NK-92 (cell line): ENCODE data around the gene PGA5.
"Not testable (repeated sequence)": the region's sequence is repeated elsewhere in the genome, so short reads cannot be mapped to it uniquely, and the experiment has no call there.

Experiments used
- DNase-seq: peaks from one replicate; lab custom pipeline; 2025; ENCODE audit not compliant: unreplicated experiment; lab: John Stamatoyannopoulos, UW

PGA5 gene

GRCh38 chr11:61240875-61241274, at the start of gene PGA5:
Gene PGA5 (plus strand): TSS chr11:61241175. CDS start chr11:61241227, 52 bp downstream.
- DNase-seq, result not testable (repeated sequence)

GRCh38 chr11:61193596-61193995, 47.4 kb upstream of the PGA5 start:
- no peak for DNase-seq

- DNase-seq, result no peak
Observed at GRCh38 chr11:61194169-61194671, 46.8 kb upstream of the PGA5 start.

DNA sequence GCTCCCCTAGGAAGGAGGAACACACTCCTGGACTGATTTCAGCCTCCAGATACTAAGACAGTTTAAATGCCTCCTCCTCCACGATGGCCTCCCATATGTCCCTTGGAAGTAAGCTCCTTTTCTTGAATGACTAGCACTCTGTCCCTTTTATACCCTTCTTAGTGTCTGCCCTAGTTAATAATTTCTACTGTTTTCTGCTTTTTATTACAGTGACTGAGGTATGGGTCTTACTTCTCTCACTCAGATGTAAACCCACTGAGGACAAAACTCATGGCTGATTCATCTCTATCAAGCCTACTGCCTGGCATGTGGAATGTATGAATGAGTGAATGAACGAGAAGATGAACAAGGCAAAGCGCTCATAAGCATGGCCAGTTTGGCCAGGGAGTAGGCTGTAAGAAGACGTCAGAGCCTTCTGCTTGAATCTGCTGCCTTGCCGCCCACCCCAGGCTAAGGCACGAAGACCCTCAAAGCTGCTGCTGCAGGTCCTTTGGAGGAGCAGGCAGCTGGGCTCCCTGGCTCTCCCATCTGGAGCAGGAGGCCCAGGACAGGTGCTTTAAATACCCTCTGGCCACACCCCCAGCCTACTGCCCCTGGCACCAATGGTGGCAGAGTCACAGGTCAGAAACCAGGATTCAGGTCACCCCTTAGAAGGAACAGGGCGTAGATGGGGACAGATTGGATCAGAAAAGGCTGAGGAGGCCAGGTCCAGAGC, 45.8 kb upstream of the PGA5 start:
- no peak for DNase-seq

DNA sequence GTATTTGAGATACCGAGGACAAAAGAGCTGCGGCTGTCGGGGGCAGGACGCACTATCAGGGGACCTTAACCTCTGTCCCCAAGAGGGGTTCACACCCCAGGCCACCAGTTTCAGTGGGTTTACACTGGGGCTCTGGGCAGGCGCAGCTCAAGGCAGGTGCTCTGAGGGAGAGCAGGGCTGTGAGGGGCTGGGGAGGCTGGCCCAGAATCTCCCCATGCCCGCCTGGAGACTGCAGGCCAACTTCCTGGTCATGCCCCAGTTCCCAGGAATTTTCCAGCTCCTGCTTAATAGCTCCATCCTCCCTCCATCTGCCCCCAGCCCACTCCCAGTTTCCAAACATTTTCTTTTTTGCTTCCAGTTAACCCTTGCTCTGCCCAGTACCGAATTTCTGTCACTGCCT, 45.3 kb upstream of the PGA5 start:
- no peak for DNase-seq

DNA sequence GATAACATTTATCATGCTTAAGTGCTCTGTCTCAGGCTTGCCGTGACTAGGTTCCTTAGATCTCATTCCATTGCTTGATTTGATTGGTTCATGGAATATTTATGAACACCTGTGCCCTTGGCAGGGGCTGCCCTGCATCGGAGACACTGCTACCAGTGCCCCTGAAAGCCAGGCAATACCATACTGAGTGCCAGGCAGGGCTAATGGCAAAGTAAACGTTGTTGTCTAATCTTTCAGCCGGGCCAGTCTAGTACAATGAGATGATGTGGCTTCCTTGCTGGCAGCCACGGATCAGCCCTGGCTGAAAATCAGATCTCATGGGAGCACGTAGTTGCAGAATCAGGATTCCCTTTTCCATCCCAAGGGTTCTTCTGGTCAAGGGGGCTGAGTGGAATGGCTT, 42.6 kb upstream of the PGA5 start:
- DNase-seq, result no peak

GRCh38 chr11:61198948-61199523, 41.9 kb upstream of the PGA5 start:
- DNase-seq, result no peak

DNA sequence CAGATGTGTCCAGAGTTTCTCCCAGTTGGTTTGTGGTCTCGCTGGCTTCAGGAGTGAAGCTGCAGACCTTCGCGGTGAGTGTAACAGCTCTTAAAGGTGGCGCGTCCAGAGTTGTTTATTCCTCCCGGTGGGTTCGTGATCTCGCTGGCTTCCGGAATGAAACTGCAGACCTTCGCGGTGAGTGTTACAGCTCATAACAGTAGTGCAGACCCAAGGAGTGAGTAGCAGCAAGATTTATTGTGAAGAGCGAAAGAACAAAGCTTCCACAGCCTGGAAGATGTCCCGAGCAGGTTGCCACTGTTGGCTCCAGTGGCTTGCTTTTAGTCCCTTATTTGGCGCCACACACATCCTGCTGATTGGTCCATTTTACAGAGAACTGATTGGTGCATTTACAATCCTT, 39.5 kb upstream of the PGA5 start:
- DNase-seq, result no peak

GRCh38 chr11:61202950-61203746, 37.8 kb upstream of the PGA5 start, which contains the start of gene PGA3:
Gene PGA3 (plus strand): TSS chr11:61203515. CDS start chr11:61203565, 50 bp downstream.
- not testable (repeated sequence) for DNase-seq

GRCh38 chr11:61203873-61204272, 37.1 kb upstream of the PGA5 start:
- DNase-seq, result not testable (repeated sequence)

GRCh38 chr11:61204502-61205059, 36.4 kb upstream of the PGA5 start:
- DNase-seq, result not testable (repeated sequence)

GRCh38 chr11:61207636-61208310, 33.2 kb upstream of the PGA5 start:
- not testable (repeated sequence) for DNase-seq

GRCh38 chr11:61210629-61211028, 30.3 kb upstream of the PGA5 start:
- not testable (repeated sequence) for DNase-seq

DNA sequence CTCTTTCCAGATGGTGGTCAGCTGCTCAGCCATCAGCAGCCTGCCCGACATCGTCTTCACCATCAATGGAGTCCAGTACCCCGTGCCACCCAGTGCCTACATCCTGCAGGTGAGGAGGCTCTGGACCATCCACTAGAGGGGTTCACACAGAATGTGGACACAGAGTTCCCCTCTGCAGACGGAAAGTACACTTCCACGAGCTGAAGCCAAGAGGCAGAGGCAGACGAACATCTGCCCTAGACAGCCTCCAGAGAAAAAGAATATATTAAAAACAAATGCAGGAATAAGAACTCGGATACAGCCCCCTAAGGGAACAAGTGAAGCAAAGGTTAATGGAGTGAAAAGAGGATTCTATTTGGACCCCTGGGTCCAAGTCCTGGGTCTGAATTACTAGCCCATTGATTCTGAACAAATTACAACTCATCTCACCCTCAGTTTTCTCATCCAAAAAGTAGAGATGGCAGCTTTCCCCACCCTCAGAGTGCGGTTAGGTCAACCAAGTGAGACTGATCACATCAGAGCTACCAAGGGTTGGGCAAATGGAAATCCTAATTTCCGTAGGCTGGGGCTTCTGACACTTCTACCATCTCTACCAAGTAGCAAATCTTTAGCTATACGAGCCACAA, 29.5 kb upstream of the PGA5 start:
- not testable (repeated sequence) for DNase-seq

DNA sequence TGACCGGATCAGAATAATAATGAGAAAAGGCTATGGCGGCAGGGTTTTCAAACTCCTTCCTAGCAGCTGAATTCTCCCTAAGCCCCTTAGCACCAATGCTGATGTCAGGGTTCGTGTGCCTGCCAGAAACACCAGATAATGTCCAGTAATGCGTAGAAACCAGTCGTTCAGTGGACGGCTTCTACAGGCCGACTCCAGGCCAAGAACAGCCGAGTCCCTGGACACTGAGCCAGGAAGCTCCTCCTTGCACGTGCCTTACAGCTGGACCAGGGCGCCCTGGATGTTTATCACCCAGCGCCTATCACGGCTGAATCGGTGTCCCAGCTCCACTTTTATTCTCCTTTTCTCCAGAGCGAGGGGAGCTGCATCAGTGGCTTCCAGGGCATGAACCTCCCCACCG, 28.8 kb upstream of the PGA5 start:
- DNase-seq, result not testable (repeated sequence)

- not testable (repeated sequence) for DNase-seq
Observed at GRCh38 chr11:61213711-61214324, 27.2 kb upstream of the PGA5 start.

DNA sequence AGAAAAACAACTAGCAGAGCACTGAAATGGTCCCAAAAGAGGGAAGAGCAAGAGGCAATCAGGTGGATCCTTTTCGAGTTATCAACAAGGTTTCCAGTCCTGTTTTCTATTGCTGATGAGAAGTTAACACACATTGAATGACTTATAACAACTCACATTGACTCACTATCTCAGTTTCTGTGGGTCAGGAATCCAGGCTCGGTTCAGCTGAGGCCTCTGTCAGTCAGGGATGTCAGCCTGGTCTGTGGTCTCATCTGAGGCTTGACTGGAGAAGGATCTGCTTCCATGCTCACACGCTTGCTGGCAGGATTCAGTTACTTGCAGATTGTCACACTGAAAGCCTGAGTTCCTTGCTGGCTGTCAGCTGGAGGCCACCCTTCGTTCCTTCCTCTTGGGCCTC, 22.7 kb upstream of the PGA5 start:
- not testable (repeated sequence) for DNase-seq

GRCh38 chr11:61219016-61219415, 22.0 kb upstream of the PGA5 start:
- DNase-seq, result not testable (repeated sequence)

DNA sequence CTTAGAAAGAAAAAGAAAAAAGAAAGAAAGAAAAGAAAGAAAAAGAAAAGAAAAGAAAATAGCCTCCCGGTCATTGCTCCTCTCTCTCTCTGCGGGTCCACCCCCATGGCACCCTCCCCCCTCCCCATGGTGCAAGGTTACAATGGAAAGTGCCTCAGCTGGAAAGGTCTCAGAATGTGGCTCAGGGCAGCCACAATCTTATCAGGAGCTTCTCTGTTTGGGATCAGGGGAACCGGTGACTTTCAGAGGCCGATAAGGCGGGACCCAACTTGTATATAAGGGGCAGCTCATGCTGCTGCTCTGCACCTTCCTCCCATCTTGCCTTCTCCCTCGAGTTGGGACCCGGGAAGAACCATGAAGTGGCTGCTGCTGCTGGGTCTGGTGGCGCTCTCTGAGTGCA, 18.9 kb upstream of the PGA5 start, which contains the start of gene PGA4:
Gene PGA4 (plus strand): TSS at position 301 of the 400 bp plus-strand sequence. CDS start 54 bp downstream, at position 355.
- DNase-seq, result not testable (repeated sequence)

GRCh38 chr11:61222692-61223091, 18.3 kb upstream of the PGA5 start:
- not testable (repeated sequence) for DNase-seq
